K562 (cell line): Measurements from ENCODE around the gene SLC17A2. TPM values are rescaled to one million over a fixed set of nuclear protein-coding genes. Genes with fewer than 3 reads are reported as not detected.

Experiments used
- ATAC-seq: fragments of 200-7000 bp; cut with Tn5 transposase; 3 replicates; pipeline ENCODE4 v1.9.1; 2020; ENCODE audit warnings: moderate library complexity
- BruUV-seq: library from RNA; stranded (reverse); fragments of 400-500 nt; replicated peaks from 2 replicates; lab custom pipeline; 2021; lab: Mats Ljungman, UMichigan
- CTCF ChIA-PET: fragments of 300-600 bp; formaldehyde crosslinking; extraction: SDS; loops from one replicate; lab custom pipeline; 2021; ENCODE audit warnings: low intra/inter-chr PET ratio; lab: Yijun Ruan, JAX
- POLR2A ChIA-PET: fragments of 300-600, 350-650 bp; sonication (Branson Sonifier 250); formaldehyde crosslinking; extraction: SDS; loops from one replicate; lab custom pipeline; 2021; ENCODE audit warnings: antibody characterized with exemption, inconsistent platforms; lab: Yijun Ruan, JAX
- DNase-seq, 4 experiments: peaks; one replicate each; pipeline versions ENCODE4 v3.0.0 to v3.0.0-alpha.2; 2011 to 2018; ENCODE audit warnings: low spot score in 3 of 4, mixed read lengths in 3 of 4; ENCODE audit errors: extremely low read depth in 1 of 4
- FAIRE-seq: peaks from 2 replicates; lab custom pipeline; 2011; peaks lifted over from hg19 to GRCh38; lab: Jason Lieb, UNC
- H2AFZ ChIP-seq: 2 replicates; pipeline ENCODE4 v1.6.0; 2011; ENCODE audit warnings: low read depth, low read length, control low read depth, inconsistent platforms
- H3K27ac ChIP-seq: fragments of 200-600 bp; 3 replicates; pipeline ENCODE4 v1.8.0; 2011; ENCODE audit warnings: low read depth, mild to moderate bottlenecking, control low read depth, inconsistent platforms, low read length, moderate library complexity, mixed read lengths; ENCODE audit errors: extremely low read depth
- H3K27me3 ChIP-seq, 2 experiments: fragments of 300-600 bp in 1 of 2; 2 replicates in 1 of 2; 3 replicates in 1 of 2; pipeline versions ENCODE4 v1.6.0 to v1.8.0; 2011; ENCODE audit warnings: inconsistent platforms in 2 of 2, low read length in 2 of 2, mild to moderate bottlenecking in 1 of 2, mixed read lengths in 1 of 2, moderate library complexity in 1 of 2; ENCODE audit not compliant: control insufficient read depth in 2 of 2, insufficient read depth in 2 of 2
- H3K36me3 ChIP-seq: fragments of 300-600 bp; 3 replicates; pipeline ENCODE4 v1.8.0; 2011; ENCODE audit warnings: mild to moderate bottlenecking, low read length, inconsistent platforms; ENCODE audit not compliant: control insufficient read depth, insufficient read depth
- H3K4me1 ChIP-seq, 2 experiments: fragments of 200-600 bp in 1 of 2; replicated peaks in 1 of 2; 2 replicates in 1 of 2; 3 replicates in 1 of 2; pipeline versions ENCODE4 v1.5.1 to v1.8.0; 2011; ENCODE audit warnings: inconsistent platforms in 2 of 2, low read length in 2 of 2, mild to moderate bottlenecking in 1 of 2, mixed read lengths in 1 of 2, moderate library complexity in 1 of 2; ENCODE audit not compliant: control insufficient read depth in 2 of 2, insufficient read depth in 2 of 2
- H3K4me2 ChIP-seq: 2 replicates; pipeline ENCODE4 v1.6.1; 2011; ENCODE audit warnings: low read length, control low read depth, inconsistent platforms, mixed read lengths; ENCODE audit not compliant: insufficient read depth
- H3K4me3 ChIP-seq: fragments of 200-600 bp; sonication (generic), shearing (Covaris generic); 2 replicates; pipeline ENCODE4 v1.5.1; 2016; ENCODE audit warnings: control low read depth, inconsistent platforms
- H3K79me2 ChIP-seq: fragments of 200-600 bp; 3 replicates; pipeline ENCODE4 v1.8.0; 2011; ENCODE audit warnings: low read length, inconsistent platforms; ENCODE audit not compliant: control insufficient read depth, insufficient read depth
- H3K9ac ChIP-seq, 2 experiments: 2 replicates each; pipeline versions ENCODE4 v1.6.0 to v1.6.1; 2011; ENCODE audit warnings: low read depth in 2 of 2, low read length in 2 of 2, control low read depth in 1 of 2, inconsistent platforms in 1 of 2, mild to moderate bottlenecking in 1 of 2, mixed read lengths in 1 of 2; ENCODE audit not compliant: insufficient read depth in 1 of 2
- H3K9me1 ChIP-seq: one replicate; pipeline ENCODE4 v1.6.0; 2011; ENCODE audit warnings: inconsistent platforms, mild to moderate bottlenecking, low read length, moderate library complexity; ENCODE audit not compliant: control insufficient read depth, insufficient read depth
- H3K9me3 ChIP-seq: replicated peaks from 2 replicates; pipeline ENCODE4 v1.5.1; 2011; ENCODE audit warnings: low read depth, low read length, inconsistent platforms; ENCODE audit not compliant: control insufficient read depth, insufficient read depth
- H4K20me1 ChIP-seq: replicated peaks from 2 replicates; pipeline ENCODE4 v1.6.1; 2011; ENCODE audit warnings: low read length, inconsistent platforms, mixed read lengths; ENCODE audit not compliant: control insufficient read depth, insufficient read depth
- BRD4 ChIP-seq: fragments of 200-600 bp; sonication (generic); IDR thresholded peaks from 2 replicates; pipeline ENCODE4 v1.6.1; 2017; ENCODE audit warnings: inconsistent platforms
- CTCF ChIP-seq, 3 experiments: IDR thresholded peaks in 2 of 3; conservative IDR thresholded peaks in 1 of 3; 2 replicates each; pipeline ENCODE4 v1.5.1; 2011 to 2012; ENCODE audit warnings: low read length in 3 of 3, mild to moderate bottlenecking in 3 of 3, control low read depth in 2 of 3, improper control_type of control experiment in 1 of 3, inconsistent platforms in 1 of 3, low read depth in 1 of 3, mixed read lengths in 1 of 3, moderate library complexity in 1 of 3; ENCODE audit not compliant: insufficient read depth in 2 of 3
- USF2 ChIP-seq: sonication (generic); formaldehyde crosslinking; IDR thresholded peaks from 2 replicates; pipeline ENCODE4 v1.5.0; 2020; ENCODE audit warnings: missing genetic modification reagents
- WGBS: fragments of 100-300 bp; shearing (Covaris generic); methylation state at CpG from one replicate; pipeline ENCODE4 v1.1.6; 2016; ENCODE audit warnings: low coverage, mixed read lengths; ENCODE audit not compliant: insufficient coverage; ENCODE audit errors: missing lambda C conversion rate; 5-methylcytosine and 5-hydroxymethylcytosine counted together
- in situ Hi-C: fragments of 300-500 bp; cut with MboI; formaldehyde crosslinking; loops from 4 replicates; pipeline ENCODE4 v1.15.0; 2018; ENCODE audit warnings: inconsistent platforms, mixed read lengths
- intact Hi-C: fragments of 100-400 bp; cut with micrococcal nuclease; formaldehyde crosslinking; loops from 2 replicates; pipeline ENCODE4 v1.14.2; 2022
- polyA plus RNA-seq, 8 experiments: library from polyadenylated mRNA; depleted of rRNA in 4 of 8; stranded (reverse) in 5 of 8; unstranded in 3 of 8; fragments of >200 nt; fragmentation: Nextera tagmentation in 2 of 8; fragmentation: Illumina TruSeq in 1 of 8; extraction: Ambion mirVana in 2 of 8; extraction: Trizol in 1 of 8; gene quantifications; 2 replicates each; pipeline versions ENCODE4 v1.2.1 to v1.2.3, GENCODE V29; 2011 to 2014; ENCODE audit warnings: inconsistent platforms in 1 of 8, missing spikeins in 1 of 8
- total RNA-seq, 7 experiments: library from RNA; depleted of rRNA in 6 of 7; stranded (reverse); fragments of >200 nt in 6 of 7; fragmentation: Illumina TruSeq in 2 of 7; extraction: Trizol in 2 of 7; gene quantifications; 2 replicates each; pipeline versions ENCODE4 v1.2.1 to v1.2.3, GENCODE V29; 2011 to 2021; ENCODE audit warnings: low replicate concordance in 1 of 7

Gene SLC17A2
- total and polyA plus RNA-seq, 9 of the 15 experiments (the other 6 are each of a cell fraction or from before 2014, with no cell fraction given): not detected

GRCh38 chr6:25961619-25962148 is 31.2 kb upstream of the SLC17A2 start:
- Histone ChIP-seq H3K9ac (no peak overlapping the region; a peak in 1 of 4 replicates), H2AFZ (peak overlapping the region; percentile 89), H3K4me1 (peaks cover 6 to 19% of the 10 kb centered on the region in 2 experiments; a peak in 3 of 5 replicates), H3K27ac (peak overlapping the region; percentile 86; the same call in 2 of the 3 replicates), H3K9me1 (no peaks in the 10 kb centered on the region), H4K20me1 (no peaks in the 10 kb centered on the region), H3K4me2 (peak overlapping the region; percentile 83), H3K27me3 (no peaks in the 10 kb centered on the region), H3K9me3 (peaks cover 14% of the 10 kb centered on the region), H3K36me3 (peaks cover 8% of the 10 kb centered on the region; the same call in 2 of the 3 replicates), H3K79me2 (peaks cover 11% of the 10 kb centered on the region), H3K4me3 (no peak overlapping the region)
- peak; percentile 52 for ATAC-seq
- intact Hi-C loops: no loop called here
- FAIRE-seq: peak; percentile 19
- in situ Hi-C loops: no loop called here
- ChIA-PET POLR2A (interaction anchor here (1.0 to 3.0 kb wide), 5 partner anchors 9 to 202 kb away, joined by 3 to 16 read pairs (median 5); a partner anchor contains a TSS), CTCF (interaction anchor here (0.6 kb wide), 1 partner anchor 148 kb away, joined by 3 read pairs; no protein-coding TSS in a partner anchor)
- TF ChIP-seq USF2 (no peak), CTCF (IDR thresholded peaks at IDR 0.05 in 2 of 3, conservative IDR thresholded peaks at IDR 0.05 in 1 of 3; ENCODE audit: insufficient read depth in 2 of 3, low read depth in 1 of 3, low read length in 3 of 3) (peak; percentile 16 to 34 (median 23); a peak in 1 of 6 replicates), BRD4 (0 out of 2 replicates have a peak, but pooled peaks have one; percentile 18)
- no TSS peak for BruUV-seq
- DNase-seq: peak; percentile 24 to 35 (median 32)
- 68% methylated on average over 3 of the region's 3 CpGs for WGBS
